PC-3 (cell line): Measurements from ENCODE around the gene CCR9.

ENCODE experiments used
- EZH2 ChIP-seq: fragments of 300-600 bp; sonication (generic); IDR thresholded peaks from one replicate; pipeline ENCODE4 v1.6.1; 2017; ENCODE audit warnings: antibody characterized with exemption, mild to moderate bottlenecking, low read length; ENCODE audit not compliant: unreplicated experiment
- EZH2phosphoT487 ChIP-seq: fragments of 300-600 bp; sonication (generic); IDR thresholded peaks from 2 replicates; pipeline ENCODE4 v1.6.1; 2018; ENCODE audit warnings: mild to moderate bottlenecking, antibody characterized with exemption, low read length, borderline replicate concordance
- TF ChIP-seq, protein P1 (sequence below): fragments of 300-600 bp; sonication (generic); conservative IDR thresholded peaks from 2 replicates; pipeline ENCODE4 v1.5.1; 2017; ENCODE audit warnings: antibody characterized with exemption, low read depth, mild to moderate bottlenecking, low read length

- TF ChIP-seq EZH2phosphoT487 (no peak), EZH2 (no peak)
- TF ChIP-seq, protein P1, sequence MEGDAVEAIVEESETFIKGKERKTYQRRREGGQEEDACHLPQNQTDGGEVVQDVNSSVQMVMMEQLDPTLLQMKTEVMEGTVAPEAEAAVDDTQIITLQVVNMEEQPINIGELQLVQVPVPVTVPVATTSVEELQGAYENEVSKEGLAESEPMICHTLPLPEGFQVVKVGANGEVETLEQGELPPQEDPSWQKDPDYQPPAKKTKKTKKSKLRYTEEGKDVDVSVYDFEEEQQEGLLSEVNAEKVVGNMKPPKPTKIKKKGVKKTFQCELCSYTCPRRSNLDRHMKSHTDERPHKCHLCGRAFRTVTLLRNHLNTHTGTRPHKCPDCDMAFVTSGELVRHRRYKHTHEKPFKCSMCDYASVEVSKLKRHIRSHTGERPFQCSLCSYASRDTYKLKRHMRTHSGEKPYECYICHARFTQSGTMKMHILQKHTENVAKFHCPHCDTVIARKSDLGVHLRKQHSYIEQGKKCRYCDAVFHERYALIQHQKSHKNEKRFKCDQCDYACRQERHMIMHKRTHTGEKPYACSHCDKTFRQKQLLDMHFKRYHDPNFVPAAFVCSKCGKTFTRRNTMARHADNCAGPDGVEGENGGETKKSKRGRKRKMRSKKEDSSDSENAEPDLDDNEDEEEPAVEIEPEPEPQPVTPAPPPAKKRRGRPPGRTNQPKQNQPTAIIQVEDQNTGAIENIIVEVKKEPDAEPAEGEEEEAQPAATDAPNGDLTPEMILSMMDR = no peak
Observed at GRCh38 chr3:45864760-45865519, 21.4 kb upstream of the CCR9 start.
